C4-2B (cell line): ENCODE data around the gene CLIC3.

Experiments
- H3K27ac ChIP-seq: fragments of 450-650 bp; 2 replicates; pipeline ENCODE4 v1.5.1; 2017
- ZFX ChIP-seq: fragments of 450-650 bp; IDR thresholded peaks from 2 replicates; pipeline ENCODE4 v1.6.1; 2017
- TF ChIP-seq, protein P1 (sequence below): fragments of 450-650 bp; conservative IDR thresholded peaks from 2 replicates; pipeline ENCODE4 v1.5.1; 2017; ENCODE audit warnings: mild to moderate bottlenecking

Gene CLIC3

DNA sequence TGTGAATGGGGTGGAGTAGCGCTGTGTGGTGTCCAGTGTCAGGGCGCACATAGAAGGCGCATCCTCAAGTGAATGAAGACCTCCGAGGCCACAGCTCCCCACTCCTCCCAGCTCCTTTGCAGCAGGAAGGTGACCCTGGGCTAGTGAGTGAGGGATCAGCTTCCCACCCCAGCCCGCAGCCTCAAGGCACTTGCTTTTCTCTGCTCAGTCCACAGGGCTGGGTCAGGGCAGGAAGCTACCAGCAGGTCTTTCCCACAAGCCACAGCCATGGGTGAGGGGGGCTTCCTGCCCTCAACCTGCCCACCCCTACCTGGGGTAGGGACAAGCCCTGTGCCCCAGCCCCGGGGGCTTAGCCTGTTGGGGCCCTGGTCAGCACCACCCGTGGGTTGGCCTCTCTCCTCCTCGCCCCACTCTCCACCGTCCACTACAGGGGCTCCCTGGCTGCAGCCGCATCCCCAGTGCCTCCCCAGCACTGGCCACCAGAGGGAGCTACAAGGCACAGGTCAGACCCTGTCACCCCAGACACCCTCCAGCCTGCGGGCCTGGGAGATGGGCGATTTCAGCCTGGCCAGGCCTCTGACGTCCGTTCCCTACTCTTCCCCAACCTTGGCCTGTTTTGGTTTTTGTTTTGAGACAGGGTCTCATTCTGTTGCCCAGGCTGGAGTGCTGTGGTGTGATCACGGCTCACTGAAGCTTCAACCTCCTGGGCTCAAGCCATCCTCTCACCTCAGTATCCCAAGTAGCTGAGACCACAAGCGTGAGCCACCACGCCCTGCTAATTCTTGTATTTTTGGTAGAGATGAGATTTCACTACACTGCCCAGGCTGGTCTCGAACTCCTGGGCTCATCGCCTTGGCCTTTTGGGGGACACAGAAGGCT, 32.9 kb upstream of the CLIC3 start:
- H3K27ac ChIP-seq, result peak overlapping the region; percentile 91
- no peak for TF ChIP-seq ZFX
- TF ChIP-seq, protein P1, sequence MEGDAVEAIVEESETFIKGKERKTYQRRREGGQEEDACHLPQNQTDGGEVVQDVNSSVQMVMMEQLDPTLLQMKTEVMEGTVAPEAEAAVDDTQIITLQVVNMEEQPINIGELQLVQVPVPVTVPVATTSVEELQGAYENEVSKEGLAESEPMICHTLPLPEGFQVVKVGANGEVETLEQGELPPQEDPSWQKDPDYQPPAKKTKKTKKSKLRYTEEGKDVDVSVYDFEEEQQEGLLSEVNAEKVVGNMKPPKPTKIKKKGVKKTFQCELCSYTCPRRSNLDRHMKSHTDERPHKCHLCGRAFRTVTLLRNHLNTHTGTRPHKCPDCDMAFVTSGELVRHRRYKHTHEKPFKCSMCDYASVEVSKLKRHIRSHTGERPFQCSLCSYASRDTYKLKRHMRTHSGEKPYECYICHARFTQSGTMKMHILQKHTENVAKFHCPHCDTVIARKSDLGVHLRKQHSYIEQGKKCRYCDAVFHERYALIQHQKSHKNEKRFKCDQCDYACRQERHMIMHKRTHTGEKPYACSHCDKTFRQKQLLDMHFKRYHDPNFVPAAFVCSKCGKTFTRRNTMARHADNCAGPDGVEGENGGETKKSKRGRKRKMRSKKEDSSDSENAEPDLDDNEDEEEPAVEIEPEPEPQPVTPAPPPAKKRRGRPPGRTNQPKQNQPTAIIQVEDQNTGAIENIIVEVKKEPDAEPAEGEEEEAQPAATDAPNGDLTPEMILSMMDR, result peak; percentile 97

DNA sequence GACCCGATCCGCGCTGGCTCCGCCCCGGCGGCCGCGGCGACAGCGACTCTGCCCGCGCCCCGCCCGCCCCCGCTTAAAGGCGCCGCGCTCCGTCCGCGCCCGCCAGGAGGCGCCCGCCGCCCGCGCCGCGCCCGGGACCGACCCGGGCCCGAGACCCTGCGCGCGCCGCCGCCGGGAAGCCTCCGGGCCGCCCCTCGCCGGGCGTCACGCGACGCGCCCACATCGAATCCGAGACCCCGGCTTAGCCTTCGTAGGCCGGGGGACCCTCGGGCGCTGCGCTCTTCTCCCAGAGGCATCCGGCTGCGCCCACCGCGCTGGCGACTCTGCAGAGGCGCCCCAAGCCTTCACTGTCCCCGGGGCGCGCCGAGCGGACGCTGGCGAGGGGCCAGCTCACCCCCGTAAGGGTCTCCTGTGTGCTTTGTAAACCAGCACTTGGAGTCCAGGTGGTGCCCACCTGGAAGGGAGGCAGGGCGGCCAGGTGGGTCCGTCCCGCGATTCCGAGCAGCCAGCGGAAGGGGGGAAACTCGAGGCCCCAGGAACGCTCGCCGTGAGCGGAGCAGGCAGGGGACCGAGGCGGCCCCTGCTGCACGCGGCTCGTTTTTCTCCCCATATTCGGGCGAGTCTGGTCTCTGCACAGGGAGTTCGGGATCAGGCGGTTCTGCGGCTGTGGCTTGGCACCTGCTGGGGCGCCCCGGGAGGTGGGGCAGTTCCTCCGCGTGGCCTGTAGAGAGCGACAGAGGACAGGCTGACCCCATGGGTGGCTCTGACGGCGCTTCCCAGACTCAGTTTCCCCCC, 32.1 kb upstream of the CLIC3 start:
- peak overlapping the region; percentile 91 for H3K27ac ChIP-seq
- no peak for TF ChIP-seq ZFX
- TF ChIP-seq, protein P1, result peak; percentile 88

DNA sequence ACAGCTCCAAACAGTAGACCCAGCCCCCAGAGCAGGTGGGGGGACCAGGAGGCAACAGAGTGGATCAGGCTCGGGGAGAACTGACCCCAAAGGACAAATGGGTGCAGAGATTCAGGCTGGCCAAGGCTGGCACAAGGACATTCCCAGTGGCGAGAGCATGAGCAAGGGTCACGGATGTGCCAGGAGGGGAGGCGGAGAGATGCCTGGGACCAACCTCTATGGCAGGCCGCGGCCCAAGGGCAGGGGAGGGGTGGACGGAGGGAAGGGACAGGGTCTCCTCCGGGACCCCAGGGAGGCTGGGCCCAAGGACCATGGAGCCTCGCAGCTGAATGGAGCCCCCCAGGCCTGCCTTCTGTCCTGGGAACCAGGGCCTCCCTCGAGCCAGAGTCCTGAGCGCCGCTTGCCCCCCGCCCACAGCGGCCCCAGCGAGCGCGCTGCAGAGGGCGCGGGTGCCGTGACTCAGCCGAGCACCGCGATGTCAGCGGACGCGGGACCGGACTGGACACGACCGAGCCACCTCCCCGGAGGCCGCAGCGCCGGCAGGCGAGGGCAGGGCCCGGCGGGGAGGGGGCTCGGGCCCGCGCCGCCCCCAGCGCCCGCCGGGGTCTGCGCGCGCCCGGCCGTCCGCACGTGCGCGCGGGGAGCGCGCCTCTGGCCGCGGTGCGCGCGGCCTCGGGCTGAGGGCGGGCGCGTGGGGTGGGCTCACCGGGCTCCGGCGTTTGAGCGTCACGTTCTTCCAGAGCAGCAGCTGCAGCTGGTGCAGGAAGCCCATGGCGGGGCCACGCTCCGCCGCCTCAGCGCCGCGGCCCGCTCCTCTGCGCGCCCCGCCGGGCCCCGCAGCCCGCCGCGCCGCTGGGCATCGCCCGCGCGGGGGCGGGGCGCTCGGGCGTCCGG, 31.2 kb upstream of the CLIC3 start, which contains the start of gene ABCA2:
Gene ABCA2 (minus strand): TSS at position 869 of the 894 bp plus-strand sequence. CDS start 97 bp downstream, at position 772.
- TF ChIP-seq ZFX, result peak; percentile 54; the same call in 1 of the 2 replicates
- TF ChIP-seq, protein P1, result no peak

DNA sequence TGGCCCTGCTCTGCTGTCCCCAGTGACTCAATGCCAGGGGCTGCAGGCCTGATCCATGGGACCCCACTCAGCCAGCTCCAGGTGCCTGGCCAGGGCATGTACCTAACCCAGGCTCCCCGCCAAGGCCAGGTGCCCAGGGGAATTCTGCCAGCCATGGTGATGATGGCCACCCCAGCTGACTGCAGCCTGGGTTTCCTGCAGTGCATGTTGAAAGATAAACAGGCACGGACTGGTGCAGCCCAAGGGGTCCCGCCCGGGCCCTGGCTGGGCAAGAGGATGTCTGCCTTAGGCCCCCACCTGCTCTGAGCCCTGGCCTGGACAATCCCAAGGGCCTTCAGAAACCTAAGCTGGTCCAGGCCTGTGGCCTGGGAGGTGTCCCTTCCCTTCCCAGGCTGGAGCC, 30.5 kb upstream of the CLIC3 start:
- TF ChIP-seq ZFX, result no peak
- TF ChIP-seq, protein P1, result no peak
- peak overlapping the region; percentile 91 for H3K27ac ChIP-seq

More for the DNA sequence above, 31.2 kb upstream of the CLIC3 start, which contains the start of gene ABCA2:
- peak within 1 kb of the TSS; percentile 91 for H3K27ac ChIP-seq

DNA sequence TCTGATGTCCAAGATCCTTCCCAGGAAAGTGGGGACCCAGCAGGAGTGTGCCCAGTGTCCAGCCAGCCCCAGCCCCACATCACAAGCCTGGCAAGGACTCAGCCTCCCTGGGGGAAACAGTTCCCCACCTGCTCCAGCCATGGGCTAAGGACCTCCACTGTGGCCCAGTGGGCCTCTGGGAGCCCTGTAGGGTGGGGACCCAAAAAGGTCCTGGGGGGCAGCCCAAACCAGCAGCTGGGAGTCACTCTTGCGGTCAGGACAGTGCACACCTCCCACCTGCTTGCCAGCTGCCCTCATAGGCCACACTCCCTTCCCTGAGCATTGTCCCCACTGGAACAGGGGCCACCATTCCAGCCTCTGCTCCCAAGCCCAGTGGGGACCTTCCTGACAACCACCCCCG, 30.0 kb upstream of the CLIC3 start:
- TF ChIP-seq, protein P1, result no peak
- no peak for TF ChIP-seq ZFX
- peak overlapping the region; percentile 91 for H3K27ac ChIP-seq

DNA sequence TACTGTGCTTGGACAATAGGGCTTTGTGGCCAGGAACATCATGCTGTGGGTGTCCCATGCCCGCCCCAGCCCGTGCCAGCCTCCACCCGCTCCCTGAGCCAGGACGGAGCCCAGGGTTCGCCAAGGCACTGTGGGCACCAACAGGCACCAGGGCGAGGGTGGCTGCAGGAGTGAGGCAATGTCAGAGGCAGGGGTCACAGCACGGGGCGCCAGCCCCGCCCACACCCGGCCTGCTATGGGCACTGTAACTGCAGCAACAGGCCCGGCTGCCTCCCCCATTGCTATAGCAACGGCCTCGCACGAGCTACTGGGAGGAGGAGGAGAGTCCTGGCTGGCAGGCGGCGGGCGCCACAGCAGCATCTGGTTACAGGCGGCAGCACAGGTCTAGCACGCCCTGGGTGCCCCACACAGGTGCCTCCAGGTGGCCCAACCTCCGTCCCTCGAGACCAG, 29.2 kb upstream of the CLIC3 start:
- peak overlapping the region; percentile 91 for H3K27ac ChIP-seq
- TF ChIP-seq, protein P1, result no peak; the same call in 1 of the 2 replicates
- TF ChIP-seq ZFX, result no peak
